H4 (cell line): ENCODE results near the gene ELOVL1. TPM values are rescaled to one million over a fixed set of nuclear protein-coding genes. Genes with fewer than 3 reads are reported as not detected.
"Not testable (repeated sequence)": the region's sequence is repeated elsewhere in the genome, so short reads cannot be mapped to it uniquely, and the experiment has no call there.

Experiments
- DNase-seq: peaks from one replicate; pipeline ENCODE4 v3.0.0-alpha.2; 2015; ENCODE audit warnings: low spot score
- total RNA-seq: library from RNA; depleted of rRNA; stranded (reverse); fragments of >200 nt; shearing (Covaris generic); gene quantifications from 2 replicates; pipeline ENCODE4 v1.2.3, GENCODE V29; 2014; rRNA removed

ELOVL1 gene
- total RNA-seq = 120 and 138 TPM in 2 replicates

GRCh38 chr1:43367904-43368645 lies at the start of gene ELOVL1:
Gene ELOVL1 (minus strand): TSS chr1:43368011. CDS start chr1:43365609, 2,402 bp downstream.
- DNase-seq = peak; percentile 76

- DNase-seq = no peak
Observed at GRCh38 chr1:43415901-43416300, 48.1 kb upstream of the ELOVL1 start.

GRCh38 chr1:43414634-43415223 lies 46.9 kb upstream of the ELOVL1 start:
- peak; percentile 43 for DNase-seq

GRCh38 chr1:43413426-43413825 lies 45.6 kb upstream of the ELOVL1 start:
- not testable (repeated sequence) for DNase-seq

- DNase-seq = no peak
Observed at GRCh38 chr1:43410571-43410970, 42.8 kb upstream of the ELOVL1 start.

- no peak for DNase-seq
Observed at GRCh38 chr1:43405876-43406234, 38.0 kb upstream of the ELOVL1 start.

GRCh38 chr1:43405219-43405875 lies 37.5 kb upstream of the ELOVL1 start:
- DNase-seq = no peak

GRCh38 chr1:43404353-43404752 lies 36.5 kb upstream of the ELOVL1 start:
- no peak for DNase-seq

GRCh38 chr1:43402089-43402865 lies 34.5 kb upstream of the ELOVL1 start:
- no peak for DNase-seq

GRCh38 chr1:43400441-43400840 lies 32.6 kb upstream of the ELOVL1 start:
- DNase-seq = not testable (repeated sequence)

GRCh38 chr1:43398227-43398626 lies 30.4 kb upstream of the ELOVL1 start:
- DNase-seq = no peak

- DNase-seq = no peak
Observed at GRCh38 chr1:43396059-43396458, 28.2 kb upstream of the ELOVL1 start.

- no peak for DNase-seq
Observed at GRCh38 chr1:43395523-43395922, 27.7 kb upstream of the ELOVL1 start.

- no peak for DNase-seq
Observed at GRCh38 chr1:43392702-43393101, 24.9 kb upstream of the ELOVL1 start.

GRCh38 chr1:43389326-43390313 lies 21.8 kb upstream of the ELOVL1 start, which contains the start of the genes MED8 and SZT2:
Gene MED8 (minus strand): TSS chr1:43389800. CDS start chr1:43389764, 36 bp downstream.
Gene SZT2 (plus strand): TSS chr1:43389899. CDS start chr1:43389969, 70 bp downstream.
- DNase-seq = peak; percentile 91

- no peak for DNase-seq
Observed at GRCh38 chr1:43388613-43389012, 20.8 kb upstream of the ELOVL1 start.

- no peak for DNase-seq
Observed at GRCh38 chr1:43387976-43388599, 20.3 kb upstream of the ELOVL1 start.

GRCh38 chr1:43386676-43387075 lies 18.9 kb upstream of the ELOVL1 start:
- DNase-seq = no peak

- DNase-seq = no peak
Observed at GRCh38 chr1:43383449-43383848, 15.6 kb upstream of the ELOVL1 start.
